ENCODE measurements around the gene EFCC1.

EFCC1 gene

GRCh38 chr3:128994581-128995546 is 6.2 kb upstream of the EFCC1 start:
- in situ Hi-C loops (cut with MboI; ENCODE audit: low sequenced_read_pairs): no loop called here

DNA sequence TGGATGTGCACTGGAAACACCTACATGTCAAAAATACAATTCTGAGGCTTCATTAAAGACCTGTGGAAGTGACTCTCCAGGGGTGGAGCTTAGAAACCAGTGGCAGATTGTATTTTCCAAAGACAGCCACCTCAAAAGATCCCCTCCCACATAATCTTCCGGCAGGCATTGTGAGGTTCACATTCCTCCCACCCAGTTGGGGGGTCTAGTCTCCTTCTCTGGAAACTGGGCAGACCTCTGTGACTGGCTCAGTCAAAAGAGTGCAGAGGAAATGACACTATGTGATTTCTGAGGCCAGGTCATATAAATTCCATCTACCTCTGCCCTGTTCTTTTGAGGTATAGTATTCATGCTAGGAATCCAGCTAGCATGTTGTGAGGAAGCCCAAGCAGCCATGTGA is 5.4 kb upstream of the EFCC1 start:
- in situ Hi-C loops (cut with MboI; ENCODE audit: low sequenced_read_pairs): no loop called here

- in situ Hi-C loops (cut with MboI; ENCODE audit: low sequenced_read_pairs): no loop called here
Observed at GRCh38 chr3:128996200-128996599, 4.9 kb upstream of the EFCC1 start.

DNA sequence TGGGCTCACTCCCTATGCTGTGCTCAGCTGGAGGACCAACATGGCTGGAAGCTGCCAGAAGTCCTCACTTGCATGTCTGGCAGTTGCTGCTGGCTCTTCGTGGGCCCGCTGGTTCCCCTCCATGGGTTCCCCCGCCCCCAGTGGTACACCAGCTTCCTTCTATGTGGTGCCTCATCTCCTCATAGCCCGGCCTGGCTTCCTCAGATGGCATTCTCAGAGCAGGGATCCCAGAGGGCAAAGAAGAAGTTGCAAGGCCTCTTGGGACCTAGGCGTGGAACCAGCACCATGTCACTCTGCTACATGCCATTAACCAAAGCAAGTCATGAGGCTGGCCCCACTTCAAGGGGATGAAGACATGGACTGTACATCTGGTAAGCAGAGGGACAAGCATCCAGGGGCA is 4.4 kb upstream of the EFCC1 start:
- in situ Hi-C loops (cut with MboI; ENCODE audit: low sequenced_read_pairs): no loop called here

- in situ Hi-C loops (cut with MboI; ENCODE audit: low sequenced_read_pairs): no loop called here
Observed at GRCh38 chr3:128997486-128998133, 3.5 kb upstream of the EFCC1 start.

DNA sequence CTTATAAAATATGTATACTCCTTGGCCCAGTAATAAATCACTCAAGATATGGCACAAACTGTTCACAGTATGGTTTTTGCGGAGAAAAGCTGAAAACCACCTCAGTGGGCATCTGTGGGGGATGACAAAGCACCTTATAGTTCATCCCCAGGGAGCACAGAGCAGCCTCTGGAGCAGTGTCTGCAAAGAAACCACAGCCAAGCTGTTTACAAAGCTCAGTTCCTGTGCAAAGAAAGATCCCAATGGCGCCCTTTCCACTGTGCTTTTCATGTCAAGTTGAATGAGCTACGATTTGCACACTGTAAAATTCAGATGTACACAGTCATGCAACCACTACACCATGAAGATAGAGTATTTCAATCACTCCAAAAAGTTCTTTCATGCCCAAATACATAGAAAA is 2.5 kb upstream of the EFCC1 start:
- in situ Hi-C loops (cut with MboI; ENCODE audit: low sequenced_read_pairs): no loop called here

- in situ Hi-C loops (cut with MboI; ENCODE audit: low sequenced_read_pairs): no loop called here
Observed at GRCh38 chr3:128999102-128999501, 2.0 kb upstream of the EFCC1 start.

DNA sequence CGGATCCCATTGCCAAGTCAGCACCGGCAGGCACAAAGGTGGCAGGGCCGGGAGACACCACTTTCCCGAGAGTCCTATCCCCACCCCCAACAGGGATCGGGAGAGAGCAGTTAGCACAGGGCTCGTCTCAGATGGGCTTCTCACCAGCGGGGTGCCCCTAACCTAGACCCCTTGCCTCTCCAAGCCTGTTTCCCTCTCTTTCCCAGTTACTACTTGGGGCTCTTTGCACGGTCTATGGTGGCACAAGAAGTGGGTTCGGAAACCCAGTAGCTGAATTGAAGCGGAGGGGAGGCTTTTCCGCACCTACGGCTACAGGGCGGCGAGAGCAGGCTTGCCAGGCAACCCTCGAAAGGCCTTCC is 383 bp upstream of the EFCC1 start:
- in situ Hi-C loops (cut with MboI; ENCODE audit: low sequenced_read_pairs): no loop called here

- in situ Hi-C loops (cut with MboI; ENCODE audit: low sequenced_read_pairs): no loop called here
Observed at GRCh38 chr3:129001806-129002572, 885 bp downstream of the EFCC1 start.

DNA sequence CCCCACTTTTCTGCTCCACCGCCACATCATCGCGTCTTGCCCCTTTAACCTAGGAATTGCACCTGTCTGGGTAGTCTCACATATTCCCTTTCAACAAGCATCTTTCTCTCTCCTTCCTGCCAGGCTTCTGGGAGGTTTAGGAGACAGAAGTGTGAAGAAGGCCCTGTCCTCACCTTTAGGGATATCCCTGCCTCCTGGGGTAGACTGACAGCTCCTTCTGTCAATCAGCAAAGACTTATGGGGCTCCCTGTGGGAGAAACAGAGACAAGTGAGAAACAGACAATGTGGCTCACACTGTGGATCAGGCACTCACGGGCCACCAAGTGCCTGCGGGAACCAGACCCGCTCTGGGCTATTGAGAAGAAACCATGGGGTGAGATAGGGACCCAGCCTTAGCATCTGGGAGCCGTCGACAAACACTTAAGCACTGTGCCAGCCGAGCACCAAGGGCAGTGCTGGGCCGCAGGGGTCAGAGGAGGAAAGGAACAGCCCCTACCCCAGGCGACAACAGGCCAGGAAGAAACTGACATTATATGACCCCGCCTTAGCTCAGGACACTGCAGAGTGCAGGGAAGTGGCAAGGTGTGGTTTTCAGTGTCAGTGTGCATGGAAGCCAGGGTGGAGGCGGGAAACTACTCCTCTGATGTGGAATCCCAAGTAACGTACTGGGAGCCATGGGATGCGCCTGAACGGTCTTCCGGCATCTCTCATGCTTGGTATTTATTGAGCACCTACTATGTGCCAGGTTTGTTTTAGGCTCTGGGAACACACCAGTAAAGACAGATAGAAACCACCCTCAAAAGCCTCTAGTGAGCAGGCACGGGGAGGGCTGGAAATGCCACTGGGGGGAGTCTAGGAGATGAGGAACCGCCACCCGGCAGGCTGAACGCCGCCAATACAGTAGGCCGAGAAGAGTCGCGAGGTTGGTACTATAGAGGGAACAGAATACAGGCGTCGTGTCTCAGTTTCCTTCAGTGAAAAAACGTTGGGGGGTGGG is 1.8 kb downstream of the EFCC1 start:
- in situ Hi-C loops (cut with MboI; ENCODE audit: low sequenced_read_pairs): no loop called here

GRCh38 chr3:129003578-129004112 is 2.5 kb downstream of the EFCC1 start:
- in situ Hi-C loops (cut with MboI; ENCODE audit: low sequenced_read_pairs): no loop called here

GRCh38 chr3:129004639-129005295 is 3.7 kb downstream of the EFCC1 start:
- in situ Hi-C loops (cut with MboI; ENCODE audit: low sequenced_read_pairs): no loop called here

- in situ Hi-C loops (cut with MboI; ENCODE audit: low sequenced_read_pairs): no loop called here
Observed at GRCh38 chr3:129005526-129006303, 4.6 kb downstream of the EFCC1 start.

DNA sequence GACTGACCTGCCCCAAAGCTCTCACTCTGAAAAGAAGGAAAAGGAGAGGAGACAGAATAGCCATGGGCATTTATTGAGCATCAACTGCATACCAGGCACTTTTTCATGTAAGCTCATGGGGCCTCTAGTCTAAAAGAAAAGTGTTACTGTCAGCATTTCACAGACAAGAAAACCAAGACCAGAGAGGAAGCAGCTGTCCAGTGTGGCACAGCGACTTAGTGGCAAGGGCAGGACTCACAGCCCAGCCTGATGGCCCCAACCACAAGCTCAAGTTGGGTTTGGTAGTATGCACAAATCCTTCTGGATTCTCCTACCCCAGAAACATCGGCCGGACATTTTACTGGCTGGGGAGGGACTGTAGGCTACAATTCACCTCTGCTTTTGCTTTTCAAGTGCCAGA is 5.8 kb downstream of the EFCC1 start:
- in situ Hi-C loops (cut with MboI; ENCODE audit: low sequenced_read_pairs): no loop called here

DNA sequence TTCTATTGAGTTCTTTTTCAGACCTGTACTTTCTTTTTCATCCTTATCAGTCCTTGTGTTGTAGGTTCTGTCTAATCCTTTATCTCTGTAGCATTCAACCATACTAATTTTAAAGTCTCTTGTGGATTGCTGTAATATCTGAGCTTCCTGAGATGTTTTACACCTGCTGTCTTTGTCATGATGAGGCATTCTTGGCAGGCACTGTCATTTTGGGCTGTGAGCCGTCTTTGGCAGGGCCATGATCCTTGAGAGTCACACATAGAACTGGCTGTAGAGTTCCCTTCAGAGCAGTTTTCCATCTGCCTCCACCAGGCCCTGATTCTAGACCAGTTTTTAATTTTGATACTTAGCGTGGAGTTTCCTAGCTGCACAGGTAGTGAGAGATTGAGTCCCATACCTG is 6.7 kb downstream of the EFCC1 start:
- in situ Hi-C loops (cut with MboI; ENCODE audit: low sequenced_read_pairs): no loop called here

- in situ Hi-C loops (cut with MboI; ENCODE audit: low sequenced_read_pairs): no loop called here
Observed at GRCh38 chr3:129009266-129009665, 8.2 kb downstream of the EFCC1 start.

DNA sequence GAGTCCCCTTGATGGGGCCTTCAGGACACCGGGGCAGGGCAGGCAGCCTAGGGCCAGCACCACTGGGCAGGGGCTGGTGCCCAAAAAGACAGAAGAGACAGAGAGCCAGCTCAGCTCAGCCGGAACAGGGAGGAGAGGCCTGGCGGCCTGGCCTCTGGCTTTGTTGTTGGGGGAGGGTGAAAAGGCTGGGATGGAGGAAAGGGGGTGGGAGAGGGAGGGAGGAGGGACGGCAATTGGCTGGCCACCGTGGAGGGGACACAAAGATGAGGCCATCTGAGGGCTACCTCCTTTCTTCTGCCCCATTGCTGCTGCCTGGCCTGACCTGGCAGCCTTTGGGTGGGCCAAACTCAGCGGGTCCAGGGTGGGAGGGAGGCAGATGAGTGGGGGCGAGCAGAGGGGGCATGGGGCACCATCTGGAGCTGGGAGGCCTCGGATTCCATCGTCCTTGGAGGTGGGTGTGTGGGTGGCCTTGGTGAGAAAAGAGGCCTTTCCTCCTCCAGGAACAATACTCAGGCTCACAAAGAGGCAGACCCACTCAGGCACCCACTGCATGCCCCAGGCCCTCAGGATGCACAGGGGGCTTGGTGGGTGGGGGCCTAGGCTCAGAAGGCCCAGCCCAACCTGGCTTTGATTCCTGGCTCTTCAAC is 9.3 kb downstream of the EFCC1 start:
- in situ Hi-C loops (cut with MboI; ENCODE audit: low sequenced_read_pairs): no loop called here

DNA sequence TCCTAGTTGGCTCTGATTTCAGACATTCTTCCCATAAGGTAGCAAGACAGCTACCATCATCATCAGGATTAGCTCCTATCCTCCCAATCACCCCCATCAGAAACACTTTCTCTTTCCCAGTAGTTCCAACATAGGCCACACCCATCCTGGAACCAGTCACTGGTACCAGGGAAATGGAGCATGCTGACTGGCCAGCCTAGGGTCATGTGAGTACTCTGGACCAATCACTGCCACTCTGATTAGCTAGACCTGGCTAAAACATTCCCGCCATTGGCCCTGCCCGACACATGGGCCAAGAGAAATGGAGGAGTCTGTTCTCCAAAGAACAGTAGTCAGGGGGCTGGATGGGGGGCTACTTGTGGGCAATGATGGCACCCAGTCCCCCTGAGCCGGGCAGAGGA is 12.4 kb downstream of the EFCC1 start:
- in situ Hi-C loops (cut with MboI; ENCODE audit: low sequenced_read_pairs): no loop called here
